Endothelial cell of umbilical vein (primary cell): ENCODE measurements around the gene TAOK1. TPM values are rescaled to one million over a fixed set of nuclear protein-coding genes. Genes with fewer than 3 reads are reported as not detected.

Experiments
- BruUV-seq: library from RNA; stranded (reverse); fragments of 400-500 nt; replicated peaks from 2 replicates; lab custom pipeline; 2021; lab: Mats Ljungman, UMichigan
- CTCF ChIA-PET: fragments of 300-600, 350-600 bp; sonication (Branson Sonifier 250); formaldehyde crosslinking; loops from one replicate; lab custom pipeline; 2021; ENCODE audit warnings: antibody characterized with exemption, inconsistent platforms; lab: Charles Lee
- POLR2A ChIA-PET: fragments of 300-600, 350-600 bp; sonication (Branson Sonifier 250); formaldehyde crosslinking; loops from one replicate; lab custom pipeline; 2021; ENCODE audit warnings: antibody characterized with exemption, inconsistent platforms; lab: Charles Lee
- DNase-seq: peaks from one replicate; pipeline ENCODE4 v3.0.0-alpha.2; 2011; ENCODE audit warnings: low read depth, low spot score
- FAIRE-seq: peaks from 2 replicates; lab custom pipeline; 2011; peaks lifted over from hg19 to GRCh38; lab: Jason Lieb, UNC
- H2AFZ ChIP-seq: 2 replicates; pipeline ENCODE4 v1.6.0; 2012; ENCODE audit warnings: low read depth, low read length, control low read depth, inconsistent platforms
- H3K27ac ChIP-seq: 2 replicates; pipeline ENCODE4 v1.5.1; 2011; ENCODE audit warnings: low read depth, mild to moderate bottlenecking, control low read depth, low read length, moderate library complexity; ENCODE audit not compliant: insufficient read depth
- H3K27me3 ChIP-seq, 2 experiments: 2 replicates each; pipeline versions ENCODE4 v1.6.0 to v1.6.1; 2011; ENCODE audit warnings: low read length in 2 of 2, mixed read lengths in 1 of 2; ENCODE audit not compliant: control insufficient read depth in 2 of 2, insufficient read depth in 2 of 2
- H3K36me3 ChIP-seq, 2 experiments: 2 replicates in 1 of 2; 3 replicates in 1 of 2; pipeline ENCODE4 v1.5.1; 2011; ENCODE audit warnings: low read length in 2 of 2, mild to moderate bottlenecking in 1 of 2, moderate library complexity in 1 of 2; ENCODE audit not compliant: control insufficient read depth in 2 of 2, insufficient read depth in 2 of 2; ENCODE audit errors: extremely low read depth in 1 of 2
- H3K4me1 ChIP-seq: 3 replicates; pipeline ENCODE4 v1.5.1; 2011; ENCODE audit warnings: mild to moderate bottlenecking, low read length; ENCODE audit not compliant: control insufficient read depth, insufficient read depth; ENCODE audit errors: extremely low read depth
- H3K4me2 ChIP-seq: 2 replicates; pipeline ENCODE4 v1.6.1; 2011; ENCODE audit warnings: low read length, control low read depth, mixed read lengths; ENCODE audit not compliant: insufficient read depth
- H3K4me3 ChIP-seq, 3 experiments: fragments of 200-600 bp in 1 of 3; sonication (generic), shearing (Covaris generic) in 1 of 3; replicated peaks in 1 of 3; 2 replicates each; pipeline ENCODE4 v1.5.1; 2011 to 2016; ENCODE audit warnings: control low read depth in 3 of 3, low read length in 3 of 3, mild to moderate bottlenecking in 2 of 3, inconsistent platforms in 1 of 3, low read depth in 1 of 3, moderate library complexity in 1 of 3; ENCODE audit not compliant: insufficient read depth in 1 of 3
- H3K79me2 ChIP-seq: 2 replicates; pipeline ENCODE4 v1.6.0; 2012; ENCODE audit warnings: low read length, inconsistent platforms; ENCODE audit not compliant: control insufficient read depth, insufficient read depth
- H3K9ac ChIP-seq: replicated peaks from 2 replicates; pipeline ENCODE3; 2011; ENCODE audit warnings: low read length, control low read depth; ENCODE audit not compliant: insufficient read depth; ENCODE audit errors: extremely low read depth
- H3K9me1 ChIP-seq: replicated peaks from 3 replicates; pipeline ENCODE4 v1.6.0; 2011; ENCODE audit warnings: mild to moderate bottlenecking, low read length; ENCODE audit not compliant: control insufficient read depth, insufficient read depth; ENCODE audit errors: extremely low read depth
- H3K9me3 ChIP-seq: replicated peaks from 2 replicates; pipeline ENCODE4 v1.5.1; 2012; ENCODE audit warnings: low read length, inconsistent platforms; ENCODE audit not compliant: control insufficient read depth, insufficient read depth
- H4K20me1 ChIP-seq: replicated peaks from 2 replicates; pipeline ENCODE3; 2011; ENCODE audit warnings: mild to moderate bottlenecking, low read length; ENCODE audit not compliant: control insufficient read depth, insufficient read depth; ENCODE audit errors: extremely low read depth
- EZH2 ChIP-seq: IDR thresholded peaks from 2 replicates; pipeline ENCODE4 v1.6.1; 2012; ENCODE audit warnings: borderline replicate concordance, low read depth, mild to moderate bottlenecking, moderate library complexity, low read length, inconsistent platforms; ENCODE audit not compliant: severe bottlenecking
- FOS ChIP-seq: IDR thresholded peaks from 2 replicates; pipeline ENCODE4 v1.6.1; 2011; ENCODE audit warnings: mild to moderate bottlenecking, low read length, moderate library complexity, borderline replicate concordance; ENCODE audit not compliant: insufficient read depth
- GATA2 ChIP-seq: IDR thresholded peaks from 2 replicates; pipeline ENCODE4 v1.7.0; 2011; ENCODE audit warnings: low read depth, mild to moderate bottlenecking, moderate library complexity, mixed read lengths, low read length; ENCODE audit not compliant: insufficient read length, insufficient read depth
- JUN ChIP-seq: IDR thresholded peaks from 2 replicates; pipeline ENCODE4 v1.6.1; 2011; ENCODE audit warnings: borderline replicate concordance, low read depth; ENCODE audit not compliant: insufficient read length, insufficient read depth
- MYC ChIP-seq: IDR thresholded peaks from one replicate; pipeline ENCODE4 v1.6.1; 2011; ENCODE audit warnings: mild to moderate bottlenecking, low read depth, low read length
- POLR2A ChIP-seq: IDR thresholded peaks from 2 replicates; pipeline ENCODE4 v1.6.1; 2012; ENCODE audit warnings: low read depth, mild to moderate bottlenecking, control low read depth, low read length
- POLR2AphosphoS5 ChIP-seq: IDR thresholded peaks from 2 replicates; pipeline ENCODE4 v1.6.1; 2012; ENCODE audit warnings: low read depth, mild to moderate bottlenecking, control low read depth, low read length, moderate library complexity; ENCODE audit not compliant: insufficient read depth
- dilution Hi-C: fragments of 300-500 bp; cut with MboI; formaldehyde crosslinking; loops from one replicate; pipeline ENCODE4 v1.15.0; 2019; ENCODE audit warnings: low sequenced_read_pairs; ENCODE audit not compliant: extremely low pct_ligation_motif_present
- intact Hi-C: fragments of 100-400 bp; cut with micrococcal nuclease; formaldehyde crosslinking; loops from one replicate; pipeline ENCODE4 v1.10.0; 2022
- polyA plus RNA-seq, 4 experiments: library from polyadenylated mRNA; depleted of rRNA in 3 of 4; stranded (reverse) in 3 of 4; unstranded in 1 of 4; fragments of >200 nt; gene quantifications; 2 replicates each; pipeline versions ENCODE4 v1.2.1 to v1.2.3, GENCODE V29; 2011 to 2012; ENCODE audit warnings: missing spikeins in 1 of 4
- total RNA-seq: library from RNA; stranded (reverse); gene quantifications from 2 replicates; pipeline ENCODE4 v1.2.3, GENCODE V29; 2021
- TF ChIP-seq, protein P1 (sequence below): IDR thresholded peaks from 2 replicates; pipeline ENCODE4 v1.6.1; 2011; ENCODE audit not compliant: insufficient read depth, insufficient read length
- TF ChIP-seq, protein P2 (sequence below), 2 donors: IDR thresholded peaks; 1 replicate in 1 of 2; 2 replicates in 1 of 2; pipeline ENCODE4 v1.5.1; 2011; ENCODE audit warnings: low read length in 2 of 2, mild to moderate bottlenecking in 2 of 2, moderate library complexity in 2 of 2, control low read depth in 1 of 2, inconsistent platforms in 1 of 2, low read depth in 1 of 2; ENCODE audit not compliant: insufficient read depth in 1 of 2; ENCODE audit errors: extremely low read depth in 1 of 2

Gene TAOK1
- total and polyA plus RNA-seq, 2 donors (not counting 3 experiments of a cell fraction or from before 2014, with no cell fraction given), result 11.0 to 82.2 TPM

- no peak overlapping the region for H3K4me2 ChIP-seq
- intact Hi-C loops, result no loop called here
- FAIRE-seq, result no peak
- ChIA-PET POLR2A (no interaction called here), CTCF (interaction anchor here (1.2 to 2.2 kb wide), 4 partner anchors 8 to 180 kb away, joined by 3 to 9 read pairs (median 4); partner anchors contain the start of gene ANKRD13B)
- H3K79me2 ChIP-seq, result no peaks in the 10 kb centered on the region
- no TSS peak for BruUV-seq
- dilution Hi-C loops, result no loop called here
- DNase-seq, result no peak
- H3K9ac ChIP-seq, result no peak overlapping the region
- H3K4me1 ChIP-seq, result no peaks in the 10 kb centered on the region
- H3K27ac ChIP-seq, result no peak overlapping the region
- no peak overlapping the region for H2AFZ ChIP-seq
- H3K27me3 ChIP-seq, result no peaks in the 10 kb centered on the region
- H3K4me3 ChIP-seq, result no peak overlapping the region
- H3K36me3 ChIP-seq, result no peaks in the 10 kb centered on the region
- no peaks in the 10 kb centered on the region for H3K9me1 ChIP-seq
- H4K20me1 ChIP-seq, result peaks cover 2% of the 10 kb centered on the region
- TF ChIP-seq POLR2AphosphoS5 (no peak), EZH2 (no peak), JUN (no peak), MYC (no peak), FOS (no peak), POLR2A (no peak)
- TF ChIP-seq, protein P1, sequence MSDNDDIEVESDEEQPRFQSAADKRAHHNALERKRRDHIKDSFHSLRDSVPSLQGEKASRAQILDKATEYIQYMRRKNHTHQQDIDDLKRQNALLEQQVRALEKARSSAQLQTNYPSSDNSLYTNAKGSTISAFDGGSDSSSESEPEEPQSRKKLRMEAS, result no peak
- no peaks in the 10 kb centered on the region for H3K9me3 ChIP-seq
Observed at GRCh38 chr17:29549177-29549923, 159.2 kb downstream of the TAOK1 start.

- H3K9me1 ChIP-seq, result no peaks in the 10 kb centered on the region
- TF ChIP-seq GATA2, result no peak
- TF ChIP-seq EZH2, result no peak
- no peak for TF ChIP-seq FOS
- TF ChIP-seq, protein P1, result no peak
- TF ChIP-seq POLR2AphosphoS5, result no peak
- TF ChIP-seq JUN, result no peak
- no peak for TF ChIP-seq POLR2A
- TF ChIP-seq MYC, result no peak
- TF ChIP-seq, protein P2, sequence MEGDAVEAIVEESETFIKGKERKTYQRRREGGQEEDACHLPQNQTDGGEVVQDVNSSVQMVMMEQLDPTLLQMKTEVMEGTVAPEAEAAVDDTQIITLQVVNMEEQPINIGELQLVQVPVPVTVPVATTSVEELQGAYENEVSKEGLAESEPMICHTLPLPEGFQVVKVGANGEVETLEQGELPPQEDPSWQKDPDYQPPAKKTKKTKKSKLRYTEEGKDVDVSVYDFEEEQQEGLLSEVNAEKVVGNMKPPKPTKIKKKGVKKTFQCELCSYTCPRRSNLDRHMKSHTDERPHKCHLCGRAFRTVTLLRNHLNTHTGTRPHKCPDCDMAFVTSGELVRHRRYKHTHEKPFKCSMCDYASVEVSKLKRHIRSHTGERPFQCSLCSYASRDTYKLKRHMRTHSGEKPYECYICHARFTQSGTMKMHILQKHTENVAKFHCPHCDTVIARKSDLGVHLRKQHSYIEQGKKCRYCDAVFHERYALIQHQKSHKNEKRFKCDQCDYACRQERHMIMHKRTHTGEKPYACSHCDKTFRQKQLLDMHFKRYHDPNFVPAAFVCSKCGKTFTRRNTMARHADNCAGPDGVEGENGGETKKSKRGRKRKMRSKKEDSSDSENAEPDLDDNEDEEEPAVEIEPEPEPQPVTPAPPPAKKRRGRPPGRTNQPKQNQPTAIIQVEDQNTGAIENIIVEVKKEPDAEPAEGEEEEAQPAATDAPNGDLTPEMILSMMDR (IDR thresholded peaks at IDR 0.05; ENCODE audit: extremely low read depth in 1 of 2, insufficient read depth in 1 of 2, low read depth in 1 of 2, low read length in 2 of 2), result no peak
- no peak overlapping the region for H3K4me3 ChIP-seq
- no peaks in the 10 kb centered on the region for H3K79me2 ChIP-seq
- no peaks in the 10 kb centered on the region for H3K4me1 ChIP-seq
- H3K9me3 ChIP-seq, result no peaks in the 10 kb centered on the region
- no peaks in the 10 kb centered on the region for H3K36me3 ChIP-seq
- no peaks in the 10 kb centered on the region for H3K27me3 ChIP-seq
- dilution Hi-C loops, result no loop called here
- intact Hi-C loops, result no loop called here
- H3K4me2 ChIP-seq, result no peak overlapping the region
- ChIA-PET CTCF (interaction anchor here (0.9 to 4.1 kb wide), 3 partner anchors 10 to 19 kb away, joined by 3 to 16 read pairs (median 8); partner anchors contain the start of gene ABHD15), POLR2A (no interaction called here)
- no peak overlapping the region for H3K9ac ChIP-seq
- H2AFZ ChIP-seq, result no peak overlapping the region
- FAIRE-seq (no peak), DNase-seq (no peak)
- no peak overlapping the region for H3K27ac ChIP-seq
- BruUV-seq, result no TSS peak
- peaks cover 2% of the 10 kb centered on the region for H4K20me1 ChIP-seq
Observed at GRCh38 chr17:29555840-29556239, 165.7 kb downstream of the TAOK1 start.
